Stimulated activated CD8-positive, alpha-beta memory T cell treated with anti-CD3 and anti-CD28 coated beads, Interleukin-7, amount 100 ng/mL, for 24 hours (primary cell): ENCODE measurements around the gene B3GAT3.
"Not testable (repeated sequence)": the region's sequence is repeated elsewhere in the genome, so short reads cannot be mapped to it uniquely, and the experiment has no call there.

ENCODE experiments used
- DNase-seq: peaks from one replicate; pipeline ENCODE4 v3.0.0-alpha.2; 2020; ENCODE audit warnings: low read depth

Gene B3GAT3

GRCh38 chr11:62645946-62646824 is 24.4 kb upstream of the B3GAT3 start, which contains the start of gene GANAB:
TSS of gene GANAB (minus strand) at chr11:62646613. CDS start at chr11:62646599, 14 bp downstream.
- peak; percentile 99 for DNase-seq

- DNase-seq, result no peak
Measured at GRCh38 chr11:62645671-62645945, 23.8 kb upstream of the B3GAT3 start.

GRCh38 chr11:62644220-62644619 is 22.4 kb upstream of the B3GAT3 start:
- no peak for DNase-seq

- DNase-seq, result no peak
Measured at GRCh38 chr11:62632492-62632891, 10.7 kb upstream of the B3GAT3 start.

GRCh38 chr11:62627713-62628112 is 5.9 kb upstream of the B3GAT3 start:
- no peak for DNase-seq

- no peak for DNase-seq
Measured at GRCh38 chr11:62622476-62623089, 797 bp upstream of the B3GAT3 start.

GRCh38 chr11:62621027-62621566 is 689 bp downstream of the B3GAT3 start:
- DNase-seq, result no peak

GRCh38 chr11:62616957-62617356 is 4.8 kb downstream of the B3GAT3 start:
- not testable (repeated sequence) for DNase-seq

GRCh38 chr11:62615521-62615920 is 6.3 kb downstream of the B3GAT3 start:
- no peak for DNase-seq

GRCh38 chr11:62614275-62614674 is 7.5 kb downstream of the B3GAT3 start:
- no peak for DNase-seq

GRCh38 chr11:62613291-62613778 is 8.5 kb downstream of the B3GAT3 start:
- DNase-seq, result no peak

- DNase-seq, result peak; percentile 78
Measured at GRCh38 chr11:62612366-62613290, 9.2 kb downstream of the B3GAT3 start, which contains the start of the genes EML3 and ROM1. TSS of gene EML3 (minus strand) at chr11:62612775. CDS start at chr11:62612457, 318 bp downstream. TSS of gene ROM1 (plus strand) at chr11:62613257. CDS start at chr11:62613282, 25 bp downstream.

- peak; percentile 41 for DNase-seq
Measured at GRCh38 chr11:62611705-62612365, 10.0 kb downstream of the B3GAT3 start.

- no peak for DNase-seq
Measured at GRCh38 chr11:62610814-62611704, 10.7 kb downstream of the B3GAT3 start.

- no peak for DNase-seq
Measured at GRCh38 chr11:62610403-62610802, 11.4 kb downstream of the B3GAT3 start.

- DNase-seq, result no peak
Measured at GRCh38 chr11:62608776-62609175, 13.0 kb downstream of the B3GAT3 start.

- DNase-seq, result no peak
Measured at GRCh38 chr11:62607714-62608113, 14.1 kb downstream of the B3GAT3 start.

GRCh38 chr11:62605902-62606301 is 15.9 kb downstream of the B3GAT3 start:
- no peak for DNase-seq

GRCh38 chr11:62605467-62605866 is 16.3 kb downstream of the B3GAT3 start:
- no peak for DNase-seq

GRCh38 chr11:62604460-62605120 is 17.2 kb downstream of the B3GAT3 start:
- DNase-seq, result no peak
